ENCODE measurements around the gene CAMKV. TPM values are rescaled to one million over a fixed set of nuclear protein-coding genes. Genes with fewer than 3 reads are reported as not detected.

CAMKV gene
- total and polyA plus RNA-seq, 10 of the 15 experiments (the other 5 are each of a cell fraction or from before 2014, with no cell fraction given) = 0.06 to 0.20 TPM; not detected in 8

DNA sequence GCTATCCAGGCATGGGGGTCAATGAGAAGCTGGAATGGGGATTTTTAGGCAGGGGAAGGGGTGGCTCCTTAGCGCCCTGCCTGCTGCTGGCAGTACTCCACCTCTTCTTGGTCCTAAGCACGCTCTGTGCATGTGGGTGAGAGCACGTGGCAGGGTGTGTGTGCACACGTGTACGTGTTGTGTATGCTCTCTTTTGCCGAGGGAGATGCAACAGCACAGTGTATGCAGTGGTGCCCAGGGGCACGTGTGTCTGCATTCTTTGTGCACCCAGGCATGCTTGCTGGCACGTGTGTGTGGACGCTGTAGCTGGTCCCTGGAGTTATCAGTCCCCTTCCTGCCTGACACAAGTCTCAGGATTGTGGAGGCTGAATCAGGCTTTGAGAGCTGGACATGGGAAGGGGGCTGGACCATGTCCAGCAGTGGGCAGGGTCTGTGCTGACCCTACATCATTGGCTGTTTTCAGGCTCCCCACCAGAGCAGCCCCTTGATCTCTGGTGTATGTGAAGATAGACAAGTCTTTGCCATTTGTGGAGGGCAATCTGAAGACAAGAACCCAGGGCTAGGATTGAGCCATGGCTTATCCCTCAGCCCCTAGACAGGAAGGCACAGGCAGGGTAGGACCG lies 1.9 kb upstream of the CAMKV start:
- Histone ChIP-seq H3K27ac (ENCODE audit: control insufficient read depth, insufficient read depth) (no peak overlapping the region), H2AFZ (ENCODE audit: control insufficient read depth, low read depth, low read length) (no peak overlapping the region), H3K27me3 (replicated peaks in 1 of 2; ENCODE audit: control insufficient read depth in 2 of 2, insufficient read depth in 2 of 2, low read length in 1 of 2) (peaks cover 2 to 11% of the 10 kb centered on the region in 2 experiments; a peak in 3 of 4 replicates), H3K9me3 (replicated peaks; ENCODE audit: control insufficient read depth, insufficient read depth, low read length) (no peaks in the 10 kb centered on the region), H3K36me3 (ENCODE audit: control insufficient read depth in 2 of 2, insufficient read depth in 2 of 2, low read length in 1 of 2) (no peaks in the 10 kb centered on the region), H3K4me2 (ENCODE audit: control insufficient read depth, insufficient read depth) (no peak overlapping the region), H4K20me1 (ENCODE audit: control insufficient read depth, insufficient read depth) (no peaks in the 10 kb centered on the region), H3K79me2 (ENCODE audit: control insufficient read depth, insufficient read depth, low read length) (no peaks in the 10 kb centered on the region), H3K4me3 (no peak overlapping the region), H3K9ac (ENCODE audit: control insufficient read depth, insufficient read depth, low read length) (no peak overlapping the region), H3K4me1 (ENCODE audit: control insufficient read depth, insufficient read depth, low read length) (no peaks in the 10 kb centered on the region)
- 14% methylated on average over 10 of the region's 10 CpGs for WGBS (ENCODE audit: insufficient coverage, insufficient replicate concordance, low lambda C conversion rate, missing lambda C conversion rate)
- no peak for ATAC-seq
- DNase-seq (ENCODE audit: low read depth, low spot score) = no peak
- intact Hi-C loops (cut with micrococcal nuclease; ENCODE audit: unreplicated experiment) = no loop called here
- SMC1A ChIA-PET (ENCODE audit: uncharacterized antibody, unreplicated experiment) = interaction anchor here (0.6 to 1.5 kb wide), 2 partner anchors 15 to 467 kb away, joined by 3 to 5 read pairs; partner anchors contain the start of gene TRAIP
- CTCF ChIA-PET = interaction anchor here (1.0 to 1.9 kb wide), 2 partner anchors 13 to 32 kb away, joined by 3 to 7 read pairs; no protein-coding TSS in a partner anchor
- no peak for FAIRE-seq
- TF ChIP-seq BMI1 (IDR thresholded peaks at IDR 0.05; ENCODE audit: borderline replicate concordance) (no peak), FOXK2 (IDR thresholded peaks at IDR 0.05) (no peak), BHLHE40 (IDR thresholded peaks at IDR 0.05; ENCODE audit: borderline replicate concordance in 1 of 2, low read depth in 2 of 2, low read length in 1 of 2) (peak in 1 of 2 experiments; percentile 32; a peak in 2 of 4 replicates), MYC (IDR thresholded peaks at IDR 0.05; ENCODE audit: insufficient read depth, insufficient read length, insufficient replicate concordance, low read length, severe bottlenecking) (no peak), KLF5 (IDR thresholded peaks at IDR 0.05; ENCODE audit: partially characterized antibody) (no peak), SMAD5 (IDR thresholded peaks at IDR 0.05; ENCODE audit: low read depth) (no peak)
- TF ChIP-seq, protein P1, sequence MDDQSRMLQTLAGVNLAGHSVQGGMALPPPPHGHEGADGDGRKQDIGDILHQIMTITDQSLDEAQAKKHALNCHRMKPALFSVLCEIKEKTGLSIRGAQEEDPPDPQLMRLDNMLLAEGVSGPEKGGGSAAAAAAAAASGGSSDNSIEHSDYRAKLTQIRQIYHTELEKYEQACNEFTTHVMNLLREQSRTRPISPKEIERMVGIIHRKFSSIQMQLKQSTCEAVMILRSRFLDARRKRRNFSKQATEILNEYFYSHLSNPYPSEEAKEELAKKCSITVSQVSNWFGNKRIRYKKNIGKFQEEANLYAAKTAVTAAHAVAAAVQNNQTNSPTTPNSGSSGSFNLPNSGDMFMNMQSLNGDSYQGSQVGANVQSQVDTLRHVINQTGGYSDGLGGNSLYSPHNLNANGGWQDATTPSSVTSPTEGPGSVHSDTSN (IDR thresholded peaks at IDR 0.05; ENCODE audit: insufficient replicate concordance, low read depth, low read length) = no peak
- POLR2A ChIA-PET = no interaction called here
- RAD21 ChIA-PET (ENCODE audit: unreplicated experiment) = interaction anchor here (0.6 kb wide), 1 partner anchor 227 kb away, joined by 3 read pairs; no protein-coding TSS in a partner anchor
- no TSS peak for BruUV-seq (replicated peaks)
- in situ Hi-C loops (cut with MboI) = no loop called here

Data from GM12878 (cell line).